GM19099 (cell line): ENCODE data around the gene PATE4.

Experiments used
- POLR2A ChIP-seq: IDR thresholded peaks from 3 replicates; pipeline ENCODE4 v1.6.1; 2011; ENCODE audit warnings: low read depth; ENCODE audit not compliant: insufficient read length; ENCODE audit errors: extremely low read depth

PATE4 gene

GRCh38 chr11:125874556-125875124 is 41.5 kb downstream of the PATE4 start:
- no peak for TF ChIP-seq POLR2A

- no peak for TF ChIP-seq POLR2A
Measured at GRCh38 chr11:125881291-125881690, 48.2 kb downstream of the PATE4 start.

- TF ChIP-seq POLR2A: no peak
Measured at GRCh38 chr11:125883375-125883774, 50.3 kb downstream of the PATE4 start.

- peak; percentile 61 for TF ChIP-seq POLR2A
Measured at GRCh38 chr11:125886997-125887372, 53.9 kb downstream of the PATE4 start.

- TF ChIP-seq POLR2A: peak; percentile 73
Measured at GRCh38 chr11:125887373-125888324, 54.5 kb downstream of the PATE4 start, which contains the start of gene HYLS1. Gene HYLS1, plus strand, starts transcription at chr11:125887668. Its CDS starts 11,701 bp downstream, at chr11:125899369.
